MCF 10A (cell line): Measurements from ENCODE around the gene P2RX7. TPM values are rescaled to one million over a fixed set of nuclear protein-coding genes. Genes with fewer than 3 reads are reported as not detected.

Source experiments
- BruUV-seq: library from RNA; stranded (reverse); fragments of 400-500 nt; replicated peaks from 2 replicates; lab custom pipeline; 2021; lab: Mats Ljungman, UMichigan
- CTCF ChIA-PET: fragments of 300-600 bp; sonication (Branson Sonifier 250); formaldehyde crosslinking; extraction: SDS; loops from one replicate; lab custom pipeline; 2021; ENCODE audit warnings: antibody characterized with exemption, inconsistent platforms; lab: Yijun Ruan, JAX
- POLR2A ChIA-PET: fragments of 300-600, 350-650 bp; sonication (Branson Sonifier 250); formaldehyde crosslinking; extraction: SDS; loops from one replicate; lab custom pipeline; 2020; ENCODE audit warnings: antibody characterized with exemption, inconsistent platforms; lab: Yijun Ruan, JAX
- DNase-seq: peaks from one replicate; pipeline ENCODE4 v3.0.0-alpha.2; 2018; ENCODE audit not compliant: unreplicated experiment
- H3K27ac Mint-ChIP-seq: one replicate; pipeline ENCODE4 v1.8.0; 2022; ENCODE audit warnings: mild to moderate bottlenecking, low read depth, mixed read lengths; ENCODE audit not compliant: unreplicated experiment
- H3K27me3 Mint-ChIP-seq: one replicate; pipeline ENCODE4 v1.8.0; 2022; ENCODE audit warnings: mixed read lengths; ENCODE audit not compliant: insufficient read depth, unreplicated experiment
- H3K36me3 Mint-ChIP-seq: one replicate; pipeline ENCODE4 v1.8.0; 2022; ENCODE audit warnings: mild to moderate bottlenecking, moderate library complexity, mixed read lengths; ENCODE audit not compliant: insufficient read depth, unreplicated experiment
- H3K4me1 Mint-ChIP-seq: one replicate; pipeline ENCODE4 v1.8.0; 2022; ENCODE audit warnings: mixed read lengths; ENCODE audit not compliant: insufficient read depth, unreplicated experiment
- H3K4me3 Mint-ChIP-seq: one replicate; pipeline ENCODE4 v1.8.0; 2022; ENCODE audit warnings: mild to moderate bottlenecking, moderate library complexity, mixed read lengths; ENCODE audit not compliant: unreplicated experiment
- H3K9me3 Mint-ChIP-seq: one replicate; pipeline ENCODE4 v1.8.0; 2022; ENCODE audit warnings: mixed read lengths; ENCODE audit not compliant: unreplicated experiment
- intact Hi-C: fragments of 100-400 bp; cut with micrococcal nuclease; formaldehyde crosslinking; loops from 2 replicates; pipeline ENCODE4 v1.14.1; 2022
- total RNA-seq: library from RNA; stranded (reverse); gene quantifications from 2 replicates; pipeline ENCODE4 v1.2.3, GENCODE V29; 2022
- TF ChIP-seq, protein P1 (sequence below): fragments of 200-600 bp; IDR thresholded peaks from one replicate; pipeline ENCODE4 v1.8.0; 2022; ENCODE audit warnings: antibody characterized with exemption, mild to moderate bottlenecking; ENCODE audit not compliant: unreplicated experiment

Gene P2RX7
- total RNA-seq, 1 experiment from 2014 or later = 0.68 TPM

GRCh38 chr12:121133838-121134237, 1.2 kb downstream of the P2RX7 start:
- TF ChIP-seq, protein P1, sequence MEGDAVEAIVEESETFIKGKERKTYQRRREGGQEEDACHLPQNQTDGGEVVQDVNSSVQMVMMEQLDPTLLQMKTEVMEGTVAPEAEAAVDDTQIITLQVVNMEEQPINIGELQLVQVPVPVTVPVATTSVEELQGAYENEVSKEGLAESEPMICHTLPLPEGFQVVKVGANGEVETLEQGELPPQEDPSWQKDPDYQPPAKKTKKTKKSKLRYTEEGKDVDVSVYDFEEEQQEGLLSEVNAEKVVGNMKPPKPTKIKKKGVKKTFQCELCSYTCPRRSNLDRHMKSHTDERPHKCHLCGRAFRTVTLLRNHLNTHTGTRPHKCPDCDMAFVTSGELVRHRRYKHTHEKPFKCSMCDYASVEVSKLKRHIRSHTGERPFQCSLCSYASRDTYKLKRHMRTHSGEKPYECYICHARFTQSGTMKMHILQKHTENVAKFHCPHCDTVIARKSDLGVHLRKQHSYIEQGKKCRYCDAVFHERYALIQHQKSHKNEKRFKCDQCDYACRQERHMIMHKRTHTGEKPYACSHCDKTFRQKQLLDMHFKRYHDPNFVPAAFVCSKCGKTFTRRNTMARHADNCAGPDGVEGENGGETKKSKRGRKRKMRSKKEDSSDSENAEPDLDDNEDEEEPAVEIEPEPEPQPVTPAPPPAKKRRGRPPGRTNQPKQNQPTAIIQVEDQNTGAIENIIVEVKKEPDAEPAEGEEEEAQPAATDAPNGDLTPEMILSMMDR = no peak
- Mint-ChIP-seq H3K27ac (peak overlapping the region; percentile 70), H3K9me3 (peaks cover 7% of the 10 kb centered on the region), H3K4me1 (peaks cover 30% of the 10 kb centered on the region), H3K36me3 (no peaks in the 10 kb centered on the region), H3K4me3 (peak overlapping the region; percentile 63), H3K27me3 (peaks cover 15% of the 10 kb centered on the region)
- BruUV-seq = no TSS peak
- CTCF ChIA-PET = no interaction called here
- DNase-seq = no peak
- POLR2A ChIA-PET = interaction anchor here (0.7 kb wide), 1 partner anchor 10 kb away, joined by 3 read pairs; no protein-coding TSS in a partner anchor
- intact Hi-C loops = loop anchor here (2.0 kb wide), 1 partner anchor 51 kb away; no protein-coding TSS in a partner anchor

DNA sequence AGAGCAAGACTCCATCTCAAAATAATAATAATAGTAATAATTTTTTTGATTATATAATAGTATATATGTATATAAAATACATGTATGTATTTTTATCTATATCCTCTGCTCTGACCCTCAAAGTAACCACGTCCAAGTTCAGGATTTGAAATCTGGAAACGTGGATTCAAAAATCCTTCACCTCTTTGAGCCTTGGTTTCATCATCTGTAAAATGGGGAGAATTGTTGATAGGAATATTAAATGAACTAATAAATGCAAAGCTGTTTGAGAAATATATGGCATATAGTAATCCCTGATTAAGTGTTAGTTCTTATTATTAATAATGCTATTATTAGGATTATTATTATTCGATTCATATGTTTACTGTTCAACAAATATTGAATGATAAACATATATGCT, 2.6 kb downstream of the P2RX7 start:
- Mint-ChIP-seq H3K4me3 (no peak overlapping the region), H3K9me3 (no peaks in the 10 kb centered on the region), H3K27ac (no peak overlapping the region), H3K27me3 (no peaks in the 10 kb centered on the region), H3K4me1 (peaks cover 23% of the 10 kb centered on the region), H3K36me3 (no peaks in the 10 kb centered on the region)
- no TSS peak for BruUV-seq
- POLR2A ChIA-PET = interaction anchor here (0.7 to 1.0 kb wide), 2 partner anchors 9 to 70 kb away, joined by 3 read pairs; no protein-coding TSS in a partner anchor
- CTCF ChIA-PET = interaction anchor here (0.6 kb wide), 1 partner anchor 74 kb away, joined by 4 read pairs; no protein-coding TSS in a partner anchor
- intact Hi-C loops = no loop called here
- TF ChIP-seq, protein P1 = no peak
- no peak for DNase-seq

- H3K9me3 Mint-ChIP-seq = no peaks in the 10 kb centered on the region
- H3K4me1 Mint-ChIP-seq = peaks cover 20% of the 10 kb centered on the region
- BruUV-seq = no TSS peak
- no peaks in the 10 kb centered on the region for H3K27me3 Mint-ChIP-seq
- intact Hi-C loops = no loop called here
- POLR2A ChIA-PET = no interaction called here
- H3K4me3 Mint-ChIP-seq = no peak overlapping the region
- no peak for DNase-seq
- no peaks in the 10 kb centered on the region for H3K36me3 Mint-ChIP-seq
- H3K27ac Mint-ChIP-seq = no peak overlapping the region
- CTCF ChIA-PET = interaction anchor here (0.8 to 0.9 kb wide), 2 partner anchors 92 to 779 kb away, joined by 3 read pairs; no protein-coding TSS in a partner anchor
- TF ChIP-seq, protein P1 = no peak
These were observed 4.8 kb downstream of the P2RX7 start for GRCh38 chr12:121137512-121137911.

DNA sequence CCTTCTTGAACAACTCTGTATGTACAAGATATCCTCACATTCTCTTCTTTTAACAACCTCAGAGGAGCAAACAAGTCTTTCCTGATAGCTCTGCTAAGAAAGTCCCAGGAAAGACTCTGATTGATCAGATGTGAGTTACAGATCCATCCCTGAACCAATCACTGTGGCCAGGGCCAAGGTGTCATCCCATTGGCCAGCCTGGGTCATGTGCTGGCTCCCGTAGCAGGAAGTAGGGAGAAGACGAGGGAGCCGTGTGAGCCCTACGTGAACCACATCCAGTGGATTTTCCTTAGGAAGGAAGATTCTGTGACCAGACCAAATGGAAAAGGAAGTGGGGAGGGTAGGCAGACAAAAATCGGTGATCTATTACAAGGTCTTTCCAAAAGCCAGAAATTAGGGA, 5.6 kb downstream of the P2RX7 start:
- CTCF ChIA-PET = interaction anchor here (0.9 kb wide), 1 partner anchor 91 kb away, joined by 3 read pairs; no protein-coding TSS in a partner anchor
- intact Hi-C loops = no loop called here
- DNase-seq = no peak
- no peaks in the 10 kb centered on the region for H3K27me3 Mint-ChIP-seq
- POLR2A ChIA-PET = no interaction called here
- no peaks in the 10 kb centered on the region for H3K36me3 Mint-ChIP-seq
- BruUV-seq = no TSS peak
- TF ChIP-seq, protein P1 = no peak
- no peak overlapping the region for H3K4me3 Mint-ChIP-seq
- peaks cover 12% of the 10 kb centered on the region for H3K4me1 Mint-ChIP-seq
- H3K27ac Mint-ChIP-seq = no peak overlapping the region
- no peaks in the 10 kb centered on the region for H3K9me3 Mint-ChIP-seq
